GM18502 (cell line): ENCODE data around the gene ADAM10.

Experiments
- ATAC-seq: cut with Tn5 transposase; IDR thresholded peaks from one replicate; pipeline ENCODE4 v1.9.1; 2021; ENCODE audit warnings: mild to moderate bottlenecking; ENCODE audit not compliant: unreplicated experiment, poor library complexity

Gene ADAM10

GRCh38 chr15:58588096-58588495 is 161.4 kb downstream of the ADAM10 start:
- ATAC-seq = no peak

GRCh38 chr15:58587486-58587885 is 162.0 kb downstream of the ADAM10 start:
- no peak for ATAC-seq

GRCh38 chr15:58585693-58586443 is 163.6 kb downstream of the ADAM10 start:
- no peak for ATAC-seq

- ATAC-seq = no peak
Observed at GRCh38 chr15:58584789-58585461, 164.6 kb downstream of the ADAM10 start.

GRCh38 chr15:58583171-58583908 is 166.2 kb downstream of the ADAM10 start:
- ATAC-seq = no peak

- ATAC-seq = no peak
Observed at GRCh38 chr15:58582160-58582559, 167.3 kb downstream of the ADAM10 start.

- no peak for ATAC-seq
Observed at GRCh38 chr15:58576657-58577056, 172.8 kb downstream of the ADAM10 start.

- no peak for ATAC-seq
Observed at GRCh38 chr15:58575045-58575786, 174.3 kb downstream of the ADAM10 start.

GRCh38 chr15:58574631-58575030 is 174.9 kb downstream of the ADAM10 start:
- ATAC-seq = no peak

- no peak for ATAC-seq
Observed at GRCh38 chr15:58573270-58573669, 176.2 kb downstream of the ADAM10 start.

GRCh38 chr15:58572521-58572920 is 177.0 kb downstream of the ADAM10 start:
- no peak for ATAC-seq

- no peak for ATAC-seq
Observed at GRCh38 chr15:58571491-58571890, 178.0 kb downstream of the ADAM10 start.

GRCh38 chr15:58569455-58569854 is 180.1 kb downstream of the ADAM10 start:
- ATAC-seq = no peak

GRCh38 chr15:58568157-58568571 is 181.3 kb downstream of the ADAM10 start:
- no peak for ATAC-seq

- no peak for ATAC-seq
Observed at GRCh38 chr15:58566029-58566428, 183.5 kb downstream of the ADAM10 start.

- ATAC-seq = no peak
Observed at GRCh38 chr15:58565619-58566018, 183.9 kb downstream of the ADAM10 start.

GRCh38 chr15:58564981-58565380 is 184.5 kb downstream of the ADAM10 start:
- ATAC-seq = no peak

GRCh38 chr15:58562135-58562534 is 187.4 kb downstream of the ADAM10 start:
- ATAC-seq = no peak

GRCh38 chr15:58561321-58561720 is 188.2 kb downstream of the ADAM10 start:
- ATAC-seq = no peak

GRCh38 chr15:58559904-58560588 is 189.5 kb downstream of the ADAM10 start:
- ATAC-seq = no peak
